AG09309 (cell line): ENCODE results near the gene MRPL47.

Experiments
- DNase-seq: peaks from one replicate; pipeline ENCODE4 v3.0.0-alpha.2; 2010; ENCODE audit warnings: low read depth
- H3K4me3 ChIP-seq: 2 replicates; pipeline ENCODE4 v1.5.1; 2011; ENCODE audit warnings: mild to moderate bottlenecking, low read depth, low read length, moderate library complexity; ENCODE audit not compliant: control insufficient read depth
- TF ChIP-seq, protein P1 (sequence below): IDR thresholded peaks from 2 replicates; pipeline ENCODE4 v1.5.1; 2011; ENCODE audit warnings: mild to moderate bottlenecking, low read depth, low read length, inconsistent platforms; ENCODE audit not compliant: insufficient read depth, control insufficient read depth; ENCODE audit errors: missing control alignments

Gene MRPL47

DNA sequence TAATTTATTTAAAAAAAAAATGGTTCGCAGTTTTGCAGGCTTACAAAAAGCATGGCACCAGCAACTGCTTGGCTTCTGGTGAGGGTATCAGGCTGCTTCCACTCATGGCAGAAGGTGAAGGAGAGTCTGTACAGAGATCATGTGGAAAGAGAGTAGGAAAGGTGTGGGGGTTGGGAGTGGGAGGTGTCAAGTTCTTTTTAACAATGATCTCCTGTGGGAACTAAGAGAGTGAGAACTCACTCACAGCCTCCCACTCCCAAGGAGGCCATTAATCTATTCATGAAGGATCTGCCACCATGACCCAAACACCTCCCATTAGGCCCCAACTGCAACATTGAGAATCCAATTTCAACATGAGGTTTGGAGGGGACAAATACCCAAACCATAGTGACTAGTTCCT, 62.8 kb downstream of the MRPL47 start:
- TF ChIP-seq, protein P1, sequence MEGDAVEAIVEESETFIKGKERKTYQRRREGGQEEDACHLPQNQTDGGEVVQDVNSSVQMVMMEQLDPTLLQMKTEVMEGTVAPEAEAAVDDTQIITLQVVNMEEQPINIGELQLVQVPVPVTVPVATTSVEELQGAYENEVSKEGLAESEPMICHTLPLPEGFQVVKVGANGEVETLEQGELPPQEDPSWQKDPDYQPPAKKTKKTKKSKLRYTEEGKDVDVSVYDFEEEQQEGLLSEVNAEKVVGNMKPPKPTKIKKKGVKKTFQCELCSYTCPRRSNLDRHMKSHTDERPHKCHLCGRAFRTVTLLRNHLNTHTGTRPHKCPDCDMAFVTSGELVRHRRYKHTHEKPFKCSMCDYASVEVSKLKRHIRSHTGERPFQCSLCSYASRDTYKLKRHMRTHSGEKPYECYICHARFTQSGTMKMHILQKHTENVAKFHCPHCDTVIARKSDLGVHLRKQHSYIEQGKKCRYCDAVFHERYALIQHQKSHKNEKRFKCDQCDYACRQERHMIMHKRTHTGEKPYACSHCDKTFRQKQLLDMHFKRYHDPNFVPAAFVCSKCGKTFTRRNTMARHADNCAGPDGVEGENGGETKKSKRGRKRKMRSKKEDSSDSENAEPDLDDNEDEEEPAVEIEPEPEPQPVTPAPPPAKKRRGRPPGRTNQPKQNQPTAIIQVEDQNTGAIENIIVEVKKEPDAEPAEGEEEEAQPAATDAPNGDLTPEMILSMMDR, result no peak
- no peak overlapping the region for H3K4me3 ChIP-seq
- DNase-seq, result no peak

DNA sequence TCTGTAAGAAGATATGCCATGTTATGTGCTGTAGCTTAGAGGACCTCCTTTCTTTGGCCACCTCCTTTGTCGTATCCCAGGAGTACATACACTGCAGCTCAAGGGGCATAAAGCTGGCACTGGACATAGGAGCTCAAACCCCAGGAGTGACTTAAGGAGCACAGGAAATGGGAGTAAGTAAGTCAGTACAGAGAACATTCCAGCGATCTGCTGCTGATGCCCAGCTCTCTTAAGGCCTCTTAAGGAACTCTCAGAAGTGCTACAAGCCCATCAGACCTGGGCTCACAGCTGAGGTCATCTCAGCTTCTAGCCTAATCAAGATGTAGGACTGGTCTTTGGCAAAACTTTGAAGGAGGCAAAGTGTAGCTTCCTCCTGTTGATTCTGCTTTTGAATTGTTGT, 63.3 kb downstream of the MRPL47 start:
- no peak for DNase-seq
- no peak overlapping the region for H3K4me3 ChIP-seq
- TF ChIP-seq, protein P1, result no peak
